Fibroblast of lung (primary cell): Measurements from ENCODE around the gene ITGB1BP1. TPM values are rescaled to one million over a fixed set of nuclear protein-coding genes. Genes with fewer than 3 reads are reported as not detected.

Source experiments
- DNase-seq, 2 donors: peaks; one replicate each; pipeline versions ENCODE4 v3.0.0 to v3.0.0-alpha.2; 2010; ENCODE audit warnings: low read depth in 2 of 2
- H2AFZ ChIP-seq: 2 replicates; pipeline ENCODE4 v1.5.1; 2012; ENCODE audit warnings: low read length, control low read depth, inconsistent platforms
- H3K27ac ChIP-seq: 2 replicates; pipeline ENCODE4 v1.5.1; 2011; ENCODE audit warnings: low read length, control low read depth; ENCODE audit not compliant: insufficient read depth
- H3K27me3 ChIP-seq: 2 replicates; pipeline ENCODE4 v1.5.1; 2011; ENCODE audit warnings: mild to moderate bottlenecking, low read length; ENCODE audit not compliant: control insufficient read depth, insufficient read depth
- H3K36me3 ChIP-seq: 2 replicates; pipeline ENCODE4 v1.5.1; 2011; ENCODE audit warnings: low read length; ENCODE audit not compliant: control insufficient read depth, insufficient read depth
- H3K4me1 ChIP-seq: 2 replicates; pipeline ENCODE4 v1.5.1; 2011; ENCODE audit warnings: low read length; ENCODE audit not compliant: control insufficient read depth, insufficient read depth; ENCODE audit errors: extremely low read depth
- H3K4me2 ChIP-seq: 2 replicates; pipeline ENCODE4 v1.5.1; 2011; ENCODE audit warnings: low read length, control low read depth; ENCODE audit not compliant: insufficient read depth; ENCODE audit errors: extremely low read depth
- H3K4me3 ChIP-seq, 4 experiments: fragments of 200-600 bp in 1 of 4; sonication (generic) in 1 of 4; replicated peaks in 1 of 4; 2 replicates each; pipeline ENCODE4 v1.5.1; 2011 to 2016; ENCODE audit warnings: low read length in 4 of 4, low read depth in 3 of 4, mild to moderate bottlenecking in 3 of 4, control low read depth in 2 of 4, inconsistent platforms in 1 of 4, mixed read lengths in 1 of 4; ENCODE audit not compliant: insufficient read depth in 1 of 4; ENCODE audit errors: control extremely low read depth in 1 of 4
- H3K79me2 ChIP-seq: 2 replicates; pipeline ENCODE4 v1.5.1; 2012; ENCODE audit warnings: mild to moderate bottlenecking, low read length, inconsistent platforms; ENCODE audit not compliant: control insufficient read depth, insufficient read depth
- H3K9ac ChIP-seq: 2 replicates; pipeline ENCODE4 v1.5.1; 2011; ENCODE audit warnings: mild to moderate bottlenecking, low read length, control low read depth; ENCODE audit not compliant: insufficient read depth
- H3K9me3 ChIP-seq: 2 replicates; pipeline ENCODE4 v1.5.1; 2012; ENCODE audit warnings: low read depth, low read length; ENCODE audit not compliant: control insufficient read depth, insufficient read depth
- H4K20me1 ChIP-seq: 2 replicates; pipeline ENCODE4 v1.5.1; 2011; ENCODE audit warnings: low read length; ENCODE audit not compliant: control insufficient read depth, insufficient read depth; ENCODE audit errors: extremely low read depth
- CTCF ChIP-seq, 2 donors: IDR thresholded peaks in 1 of 2; conservative IDR thresholded peaks in 1 of 2; 1 replicate in 1 of 2; 2 replicates in 1 of 2; pipeline ENCODE4 v1.5.1; 2011 to 2012; ENCODE audit warnings: low read length in 2 of 2, control low read depth in 1 of 2, inconsistent platforms in 1 of 2, low read depth in 1 of 2, mild to moderate bottlenecking in 1 of 2
- EZH2 ChIP-seq: IDR thresholded peaks from 2 replicates; pipeline ENCODE4 v1.5.1; 2012; ENCODE audit warnings: low read length, control low read depth, mild to moderate bottlenecking; ENCODE audit errors: missing control alignments
- polyA plus RNA-seq, 2 donors: library from polyadenylated mRNA; depleted of rRNA in 1 of 2; stranded (reverse) in 1 of 2; unstranded in 1 of 2; fragments of >200 nt; gene quantifications; 2 replicates each; pipeline ENCODE4 v1.2.1, GENCODE V29; 2011 to 2012; ENCODE audit warnings: missing spikeins in 1 of 2
- total RNA-seq: library from RNA; depleted of rRNA; stranded (reverse); fragments of >200 nt; gene quantifications from 2 replicates; pipeline ENCODE4 v1.2.1, GENCODE V29; 2014

ITGB1BP1 gene
- total and polyA plus RNA-seq, 2 donors (not counting 1 experiment from before 2014, with no cell fraction given), result 44.6 to 131 TPM

- Histone ChIP-seq H3K4me3 (no peak overlapping the region), H4K20me1 (no peaks in the 10 kb centered on the region), H3K9me3 (no peaks in the 10 kb centered on the region), H3K9ac (no peak overlapping the region), H3K79me2 (no peaks in the 10 kb centered on the region), H3K4me2 (no peak overlapping the region), H3K27me3 (no peaks in the 10 kb centered on the region), H3K27ac (no peak overlapping the region), H3K36me3 (peaks cover 7% of the 10 kb centered on the region), H2AFZ (no peak overlapping the region), H3K4me1 (no peaks in the 10 kb centered on the region)
- TF ChIP-seq EZH2 (no peak), CTCF (conservative IDR thresholded peaks at IDR 0.05 in 1 of 2, IDR thresholded peaks at IDR 0.05 in 1 of 2; ENCODE audit: low read depth in 1 of 2, low read length in 2 of 2) (no peak)
- no peak for DNase-seq
Measured at GRCh38 chr2:9467687-9468086, 44.4 kb upstream of the ITGB1BP1 start.

GRCh38 chr2:9466147-9466683 is 42.9 kb upstream of the ITGB1BP1 start:
- Histone ChIP-seq H4K20me1 (no peaks in the 10 kb centered on the region), H2AFZ (no peak overlapping the region), H3K79me2 (no peaks in the 10 kb centered on the region), H3K36me3 (peaks cover 7% of the 10 kb centered on the region), H3K9me3 (no peaks in the 10 kb centered on the region), H3K27me3 (no peaks in the 10 kb centered on the region), H3K4me1 (no peaks in the 10 kb centered on the region), H3K4me3 (no peak overlapping the region), H3K4me2 (no peak overlapping the region), H3K27ac (no peak overlapping the region), H3K9ac (no peak overlapping the region)
- DNase-seq, result no peak
- no peak for TF ChIP-seq EZH2
- no peak for TF ChIP-seq CTCF (conservative IDR thresholded peaks at IDR 0.05 in 1 of 2, IDR thresholded peaks at IDR 0.05 in 1 of 2; ENCODE audit: low read depth in 1 of 2, low read length in 2 of 2)

- no peaks in the 10 kb centered on the region for H3K27me3 ChIP-seq
- no peak overlapping the region for H3K27ac ChIP-seq
- peaks cover 7% of the 10 kb centered on the region for H3K36me3 ChIP-seq
- TF ChIP-seq EZH2 (no peak), CTCF (conservative IDR thresholded peaks at IDR 0.05 in 1 of 2, IDR thresholded peaks at IDR 0.05 in 1 of 2; ENCODE audit: low read depth in 1 of 2, low read length in 2 of 2) (no peak)
- DNase-seq, result no peak
- H4K20me1 ChIP-seq, result no peaks in the 10 kb centered on the region
- no peaks in the 10 kb centered on the region for H3K79me2 ChIP-seq
- H2AFZ ChIP-seq, result no peak overlapping the region
- no peaks in the 10 kb centered on the region for H3K9me3 ChIP-seq
- no peak overlapping the region for H3K4me2 ChIP-seq
- H3K9ac ChIP-seq, result no peak overlapping the region
- H3K4me1 ChIP-seq, result no peaks in the 10 kb centered on the region
- no peak overlapping the region for H3K4me3 ChIP-seq
Measured at GRCh38 chr2:9465170-9465569, 41.8 kb upstream of the ITGB1BP1 start.
